ENCODE data around the gene KCNQ1OT1.

Gene KCNQ1OT1

GRCh38 chr11:2686360-2687222 lies 13.2 kb downstream of the KCNQ1OT1 start:
- DNase-seq (ENCODE audit: low spot score): no peak

DNA sequence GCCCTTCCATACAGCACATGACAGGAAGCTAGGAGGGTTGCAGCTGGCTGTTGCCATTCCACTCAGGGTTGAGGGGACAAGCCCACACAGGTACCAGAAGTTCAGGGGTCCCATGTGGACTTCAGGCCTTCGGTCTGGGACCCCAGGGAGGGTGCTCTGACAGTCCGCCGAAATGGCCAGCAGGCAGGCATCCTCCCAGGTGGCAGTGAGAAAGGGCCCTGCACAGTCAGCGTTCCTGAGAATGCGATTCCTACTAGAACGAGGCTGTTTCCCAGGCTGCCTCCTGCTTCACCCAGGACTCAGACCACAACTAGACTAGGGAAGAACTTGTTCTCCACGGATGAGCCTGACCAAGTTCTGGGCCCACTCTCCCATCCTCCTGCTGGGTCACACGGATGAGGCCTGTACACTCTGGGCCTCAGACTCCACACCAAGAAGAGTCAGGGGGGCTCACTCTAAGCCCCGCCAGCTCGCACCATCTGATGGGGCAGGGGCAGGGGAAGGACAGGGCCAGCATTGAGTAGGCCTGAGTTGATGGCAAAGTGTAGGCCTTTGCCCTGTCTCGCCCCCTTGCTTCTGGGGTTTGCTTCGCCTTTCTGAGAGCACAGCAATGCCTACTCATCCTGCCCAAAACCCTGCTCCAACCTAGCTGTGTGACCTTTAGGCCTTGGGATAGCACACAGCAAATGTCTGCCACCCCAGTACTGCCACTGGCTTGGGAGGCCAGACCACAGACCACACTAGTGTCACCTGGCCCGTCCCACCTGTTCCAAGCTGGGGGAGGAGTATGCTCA lies 14.0 kb downstream of the KCNQ1OT1 start:
- DNase-seq (ENCODE audit: low spot score): no peak

DNA sequence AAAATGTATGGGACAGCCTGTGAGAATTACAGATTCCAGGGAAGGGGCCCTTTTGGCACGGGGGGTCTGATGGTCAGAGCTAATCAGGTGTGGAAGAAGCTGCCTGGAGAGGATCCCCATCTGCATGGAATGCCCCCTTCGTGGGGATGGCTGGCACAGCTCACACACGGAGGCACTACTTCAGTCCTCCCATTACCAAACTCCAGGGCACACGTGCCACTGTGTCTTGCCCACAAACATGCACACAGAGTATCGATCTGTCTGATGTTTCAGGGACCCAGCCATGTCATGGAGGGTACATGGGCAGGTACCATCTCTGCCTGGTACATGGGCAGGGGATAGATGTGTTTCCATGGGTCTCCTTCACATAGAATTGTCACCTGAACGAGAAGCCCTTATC lies 14.7 kb downstream of the KCNQ1OT1 start:
- DNase-seq (ENCODE audit: low spot score): no peak

DNA sequence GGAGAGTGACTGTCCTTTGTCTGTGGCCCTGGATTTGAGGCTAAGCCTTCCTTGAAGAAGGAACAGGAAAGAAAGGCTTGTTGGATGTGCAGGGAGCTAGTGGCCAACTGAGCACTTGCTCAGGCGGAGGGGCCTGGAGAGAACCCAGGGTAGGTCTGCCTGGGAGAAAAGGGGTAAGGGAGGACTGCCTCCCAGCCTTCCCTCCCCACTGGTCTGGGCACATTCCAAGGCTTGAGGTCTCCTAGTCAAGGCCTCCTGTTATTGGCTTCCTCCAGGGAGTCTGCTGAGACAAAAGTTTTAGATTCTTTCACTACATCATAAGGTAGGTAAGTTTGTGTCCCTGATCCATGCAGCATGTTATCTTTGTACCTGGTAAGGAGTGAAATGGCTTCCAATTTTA lies 15.2 kb downstream of the KCNQ1OT1 start:
- DNase-seq (ENCODE audit: low spot score): no peak

DNA sequence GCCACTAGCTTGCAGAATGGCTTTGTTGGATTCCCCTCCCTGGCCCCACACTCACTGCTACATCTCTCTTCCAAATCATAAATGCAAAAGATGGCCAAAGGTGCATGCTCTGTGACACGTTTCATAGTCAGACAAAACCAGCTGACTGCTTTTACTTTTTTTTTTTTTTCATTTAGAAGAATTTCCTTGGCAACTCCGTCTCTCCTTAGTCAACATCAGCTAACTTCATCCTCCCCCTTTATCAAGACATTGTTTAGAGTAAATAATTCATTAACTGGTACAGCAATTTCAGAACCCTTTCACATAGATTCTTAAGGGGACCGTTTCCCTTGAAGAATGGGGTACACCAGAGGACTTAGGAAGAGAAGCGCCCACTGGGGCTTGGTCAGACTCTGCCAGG lies 16.0 kb downstream of the KCNQ1OT1 start:
- DNase-seq (ENCODE audit: low spot score): no peak

GRCh38 chr11:2681408-2682145 lies 18.2 kb downstream of the KCNQ1OT1 start:
- no peak for DNase-seq (ENCODE audit: low spot score)

GRCh38 chr11:2679011-2679676 lies 20.6 kb downstream of the KCNQ1OT1 start:
- DNase-seq (ENCODE audit: low spot score): no peak

- no peak for DNase-seq (ENCODE audit: low spot score)
Measured at GRCh38 chr11:2678396-2678795, 21.4 kb downstream of the KCNQ1OT1 start.

DNA sequence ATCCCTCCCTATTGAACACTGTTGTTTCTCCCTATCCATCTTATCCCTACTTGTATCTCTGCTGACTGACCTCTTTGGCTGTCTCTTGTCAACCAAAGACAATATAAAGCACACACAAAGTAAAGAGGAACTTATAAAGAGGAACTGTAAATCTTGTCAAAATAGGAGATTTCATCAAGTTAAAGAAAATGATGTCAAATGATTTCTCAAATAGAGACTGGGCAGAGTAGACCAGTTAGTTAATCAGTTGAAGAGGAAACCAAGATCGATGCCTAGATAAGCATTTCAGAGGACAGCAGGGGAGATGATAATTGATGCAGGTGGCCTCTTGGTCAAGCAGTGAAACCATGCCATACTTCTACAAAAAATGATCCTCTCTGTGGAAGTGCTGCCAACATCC lies 22.7 kb downstream of the KCNQ1OT1 start:
- no peak for DNase-seq (ENCODE audit: low spot score)

DNA sequence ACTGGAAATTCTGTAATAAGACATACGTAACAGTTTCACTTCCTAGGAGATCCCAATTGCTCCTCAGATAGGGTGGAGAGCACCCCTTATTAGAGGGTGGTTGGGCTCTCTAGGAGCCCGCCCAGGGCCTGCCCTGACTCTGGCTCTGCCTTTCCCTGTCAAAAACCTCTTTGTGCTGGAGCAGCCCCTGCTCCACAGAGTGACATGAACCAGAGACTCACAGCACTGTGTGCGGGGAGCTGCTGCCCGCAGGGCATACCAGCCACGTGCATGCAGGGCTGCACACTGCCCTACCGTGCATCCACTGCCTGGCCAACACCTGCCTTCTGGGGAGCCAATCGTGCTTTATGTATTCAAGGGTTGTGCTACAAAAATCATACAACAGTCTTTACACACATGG lies 24.3 kb downstream of the KCNQ1OT1 start:
- DNase-seq (ENCODE audit: low spot score): no peak

GRCh38 chr11:2674658-2675131 lies 25.1 kb downstream of the KCNQ1OT1 start:
- DNase-seq (ENCODE audit: low spot score): peak; percentile 43

DNA sequence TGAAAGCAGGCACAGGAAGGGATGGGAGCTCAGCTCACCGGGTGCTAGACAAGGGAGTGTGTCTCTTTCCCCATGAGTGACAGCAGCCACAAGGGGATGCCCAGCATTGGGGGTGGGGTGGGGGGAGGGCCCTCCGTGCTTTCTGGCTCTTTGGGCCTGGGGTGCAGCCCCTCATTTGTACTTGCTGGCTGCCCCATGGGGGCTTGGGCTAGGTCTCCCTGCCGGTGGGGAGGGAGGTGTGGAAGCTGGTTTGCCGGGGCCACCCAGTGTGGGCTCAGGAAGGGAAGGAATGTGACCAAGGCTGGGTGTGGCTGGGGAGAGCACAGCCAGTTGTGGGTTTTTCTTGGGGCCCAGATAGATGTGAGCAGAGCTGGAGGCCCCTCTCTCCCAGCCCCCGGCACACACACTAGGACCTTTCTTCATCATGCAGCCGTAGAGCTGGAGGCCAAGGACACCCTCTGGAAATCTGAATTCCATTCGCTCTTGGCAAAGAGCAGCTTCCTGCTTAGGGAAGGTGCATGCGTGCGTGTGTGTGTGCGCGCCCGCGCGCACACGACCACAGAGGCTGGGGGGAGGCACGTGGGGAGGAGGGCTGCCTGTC lies 25.8 kb downstream of the KCNQ1OT1 start:
- peak; percentile 39 for DNase-seq (ENCODE audit: low spot score)

GRCh38 chr11:2673250-2673610 lies 26.6 kb downstream of the KCNQ1OT1 start:
- DNase-seq (ENCODE audit: low spot score): no peak

DNA sequence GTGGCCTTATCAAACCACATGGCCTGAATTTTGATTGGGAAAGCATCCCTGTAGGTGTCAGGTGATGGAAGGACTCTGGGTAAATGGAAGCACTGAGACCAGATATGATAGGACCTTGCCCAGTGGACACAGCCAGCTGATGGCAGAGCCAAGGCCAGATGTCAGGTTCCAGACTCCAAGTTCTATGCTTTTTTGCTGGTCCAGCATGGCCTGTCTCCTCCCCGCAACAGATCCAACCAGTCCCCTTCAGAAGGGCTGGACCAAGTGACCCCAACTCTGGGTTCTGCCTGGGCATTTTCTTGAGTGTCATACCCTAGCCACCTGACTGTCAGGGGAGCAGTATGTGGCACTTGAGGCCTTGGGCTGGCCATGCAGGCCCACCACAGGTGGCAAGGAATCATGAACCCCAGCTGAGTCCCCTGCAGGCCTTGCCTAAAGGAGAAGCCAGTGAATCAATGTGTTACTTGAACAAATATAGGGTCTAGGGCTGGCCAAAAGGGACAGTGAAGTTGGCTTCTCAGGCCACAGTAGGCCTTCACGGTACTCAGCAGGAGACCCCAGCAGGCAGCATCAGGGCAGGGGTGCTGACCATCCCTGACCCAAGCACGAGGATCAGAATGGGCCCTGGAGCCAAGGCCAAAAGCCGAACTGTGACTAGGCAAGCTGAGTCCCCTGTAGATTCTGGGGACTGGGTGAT lies 27.1 kb downstream of the KCNQ1OT1 start:
- peak; percentile 40 for DNase-seq (ENCODE audit: low spot score)

- DNase-seq (ENCODE audit: low spot score): no peak
Measured at GRCh38 chr11:2671748-2672147, 28.0 kb downstream of the KCNQ1OT1 start.

DNA sequence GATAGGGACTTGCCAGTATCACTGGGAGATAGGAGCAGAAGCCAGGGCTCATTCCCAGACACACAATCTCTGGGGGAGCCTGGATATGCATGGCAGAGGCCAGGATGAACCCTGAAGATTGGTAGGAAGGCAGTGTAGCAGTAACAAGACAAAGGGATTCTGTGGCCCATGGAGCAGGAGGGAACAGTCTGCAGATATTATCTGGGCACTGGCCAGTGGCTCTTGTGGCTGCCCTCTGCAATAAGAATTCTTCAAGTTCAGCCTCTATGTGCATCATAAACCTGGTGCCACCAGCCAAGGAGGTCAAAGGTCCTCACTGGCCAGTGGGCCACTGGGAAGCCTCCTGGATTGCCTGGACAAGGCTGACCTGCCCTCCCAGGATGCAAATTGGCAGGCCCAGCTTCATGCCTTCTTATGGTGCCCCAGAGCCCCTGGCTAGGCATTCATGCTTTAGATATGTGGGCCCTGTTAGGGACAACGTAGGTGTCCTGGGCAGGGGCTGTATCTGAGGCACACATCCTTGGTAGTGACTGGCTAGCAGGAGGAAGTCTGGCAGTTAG lies 29.2 kb downstream of the KCNQ1OT1 start:
- DNase-seq (ENCODE audit: low spot score): no peak

DNA sequence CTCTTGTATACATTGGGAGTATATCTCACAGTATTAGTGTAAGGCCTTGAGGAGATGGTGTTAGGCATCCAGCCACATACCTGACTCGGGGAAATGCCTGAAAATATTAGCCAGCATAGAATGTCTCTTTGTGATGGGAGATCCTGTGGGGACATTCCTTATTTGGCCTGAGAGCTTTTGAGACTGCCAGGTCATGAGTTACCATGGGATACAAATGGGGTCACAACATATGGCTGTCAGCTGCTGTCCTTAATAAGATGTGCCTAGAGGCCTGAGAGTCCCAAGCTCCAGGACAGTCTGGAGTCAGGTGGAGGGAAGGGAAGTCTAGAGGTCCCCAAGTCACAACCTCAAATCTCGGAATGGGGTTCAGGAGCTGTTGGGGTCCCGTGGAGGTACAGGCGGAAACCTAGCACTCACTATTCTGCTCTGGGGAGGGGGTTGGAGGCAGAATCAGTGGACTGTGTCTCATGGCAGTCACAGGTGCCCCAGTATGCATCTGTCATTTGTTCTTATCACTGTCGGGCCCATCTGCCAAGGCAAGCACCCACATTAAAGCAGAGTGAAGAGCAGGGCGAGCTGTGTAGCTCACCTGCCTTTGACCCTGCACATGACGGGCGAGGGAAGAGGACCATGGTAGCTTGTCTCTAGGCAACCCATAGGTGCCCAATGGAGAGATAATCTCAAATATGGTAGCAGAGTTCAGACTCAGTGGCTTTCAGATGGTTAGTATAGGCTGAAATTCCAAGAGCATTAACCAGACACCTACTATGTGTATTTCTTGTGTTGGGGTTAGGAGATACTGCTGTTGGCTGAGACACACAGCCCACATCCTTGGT lies 29.9 kb downstream of the KCNQ1OT1 start:
- no peak for DNase-seq (ENCODE audit: low spot score)

DNA sequence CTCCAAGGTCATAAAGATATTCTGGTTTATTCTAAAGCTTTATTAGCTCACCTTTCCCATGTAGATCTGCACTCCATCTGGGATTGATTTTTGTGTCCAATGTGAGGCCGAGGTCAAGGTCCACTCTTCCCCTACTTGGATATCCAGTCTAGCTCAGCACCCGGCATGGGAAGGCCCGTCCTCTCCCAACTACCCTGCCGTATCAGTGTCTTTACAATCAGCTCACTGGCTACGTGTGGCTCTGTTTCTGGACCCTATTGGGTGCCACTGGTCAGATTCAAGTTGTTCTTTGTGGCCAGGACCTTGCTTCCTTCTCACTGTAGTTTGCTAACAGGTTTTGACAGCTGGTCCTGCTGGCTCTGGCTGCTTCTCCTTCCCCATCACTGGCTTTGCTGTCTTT lies 30.9 kb downstream of the KCNQ1OT1 start:
- no peak for DNase-seq (ENCODE audit: low spot score)

- no peak for DNase-seq (ENCODE audit: low spot score)
Measured at GRCh38 chr11:2667940-2668339, 31.9 kb downstream of the KCNQ1OT1 start.

Measured in ecto neural progenitor cell (in vitro differentiated cells).